Endothelial cell of umbilical vein (primary cell): ENCODE data around the gene RALGPS2.

ENCODE experiments used
- CTCF ChIP-seq, 2 donors: IDR thresholded peaks; 1 replicate in 1 of 2; 2 replicates in 1 of 2; pipeline ENCODE4 v1.5.1; 2011; ENCODE audit warnings: low read length in 2 of 2, mild to moderate bottlenecking in 2 of 2, moderate library complexity in 2 of 2, control low read depth in 1 of 2, inconsistent platforms in 1 of 2, low read depth in 1 of 2; ENCODE audit not compliant: insufficient read depth in 1 of 2; ENCODE audit errors: extremely low read depth in 1 of 2
- EZH2 ChIP-seq: IDR thresholded peaks from 2 replicates; pipeline ENCODE4 v1.6.1; 2012; ENCODE audit warnings: borderline replicate concordance, low read depth, mild to moderate bottlenecking, moderate library complexity, low read length, inconsistent platforms; ENCODE audit not compliant: severe bottlenecking
- JUN ChIP-seq: IDR thresholded peaks from 2 replicates; pipeline ENCODE4 v1.6.1; 2011; ENCODE audit warnings: borderline replicate concordance, low read depth; ENCODE audit not compliant: insufficient read length, insufficient read depth
- MAX ChIP-seq: IDR thresholded peaks from 2 replicates; pipeline ENCODE4 v1.6.1; 2011; ENCODE audit not compliant: insufficient read depth, insufficient read length

- TF ChIP-seq CTCF (IDR thresholded peaks at IDR 0.05; ENCODE audit: extremely low read depth in 1 of 2, insufficient read depth in 1 of 2, low read depth in 1 of 2, low read length in 2 of 2) (no peak), MAX (no peak), EZH2 (no peak), JUN (no peak)
These were observed 1.5 kb downstream of the RALGPS2 start for GRCh38 chr1:178726545-178726944.
